ENCODE results near the gene GRAMD2B. TPM values are rescaled to one million over a fixed set of nuclear protein-coding genes. Genes with fewer than 3 reads are reported as not detected.

The GRAMD2B gene
- total and polyA plus RNA-seq, 5 donors from 2014 or later: 6.5 to 16.8 (median 8.1) TPM

DNA sequence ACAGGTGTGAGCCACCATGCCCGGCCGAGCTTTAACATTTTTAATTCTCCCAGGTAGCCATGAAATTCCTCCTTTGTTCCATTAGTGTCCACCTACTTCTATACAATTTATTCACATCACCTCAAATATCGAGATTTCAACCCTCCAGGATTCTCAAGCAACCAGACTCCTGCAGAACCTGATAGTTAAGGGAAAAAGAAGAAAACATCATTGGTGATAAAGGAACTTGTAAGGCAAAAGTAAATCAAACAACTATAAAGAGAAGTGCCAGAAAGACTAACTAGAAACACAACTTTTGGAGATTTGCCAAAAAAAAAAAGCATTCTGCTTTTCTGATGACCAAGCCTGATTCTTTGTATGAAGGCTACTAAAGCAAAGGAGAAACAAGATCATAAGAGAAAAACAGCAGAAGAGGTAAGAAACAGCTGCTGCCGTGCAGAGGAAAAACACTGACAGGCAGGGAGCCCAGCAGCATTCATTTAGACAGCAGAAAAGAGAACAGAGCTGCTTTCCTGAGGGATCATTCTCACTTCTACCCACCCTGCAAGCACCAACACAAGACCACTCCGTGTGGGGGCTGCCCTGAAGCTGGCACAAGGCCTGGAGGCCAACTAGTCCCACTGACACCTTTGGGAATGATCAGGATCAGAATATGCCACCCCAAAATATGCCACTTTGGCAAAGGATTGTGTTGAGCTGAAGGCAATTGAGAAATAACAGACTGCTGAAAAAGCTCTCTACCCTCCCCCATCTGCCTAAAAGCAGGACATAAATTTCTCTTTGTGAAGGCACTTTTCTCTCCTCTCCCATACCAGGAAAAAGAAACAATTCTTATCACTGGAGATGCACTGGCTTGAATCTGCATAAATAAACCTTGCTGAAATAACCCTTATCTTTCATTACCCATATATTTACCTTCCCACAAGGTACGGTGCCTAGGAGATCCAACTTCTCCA lies 96.7 kb downstream of the GRAMD2B start:
- Mint-ChIP-seq H3K27me3 (peaks cover 18% of the 10 kb centered on the region), H3K4me3 (no peak overlapping the region), H3K9me3 (peaks cover 0 to 1% (median 0%) of the 10 kb centered on the region in 7 donors), H3K4me1 (no peaks in the 10 kb centered on the region), H3K36me3 (no peaks in the 10 kb centered on the region), H3K27ac (no peak overlapping the region)
- ATAC-seq (ENCODE audit: low read depth in 2 of 2): no peak
- H3K36me3 ChIP-seq (ENCODE audit: control insufficient read depth, insufficient read depth, low read length): no peaks in the 10 kb centered on the region
- H3K27ac ChIP-seq (ENCODE audit: insufficient read depth, low read length, poor library complexity, severe bottlenecking): no peak overlapping the region
- H3K4me3 ChIP-seq (ENCODE audit: low read depth, low read length): no peak overlapping the region
- no peaks in the 10 kb centered on the region for H3K4me1 ChIP-seq (ENCODE audit: control insufficient read depth, insufficient read depth, low read length, poor library complexity, severe bottlenecking)
- no peaks in the 10 kb centered on the region for H3K9me3 ChIP-seq (ENCODE audit: control insufficient read depth in 2 of 2, low read length in 2 of 2)
- no peak for DNase-seq
- H3K27me3 ChIP-seq (ENCODE audit: control insufficient read depth, insufficient read depth, low read length): no peaks in the 10 kb centered on the region

- H3K27ac Mint-ChIP-seq: no peak overlapping the region
- no peak for ATAC-seq (ENCODE audit: low read depth in 2 of 2)
- H3K9me3 ChIP-seq (ENCODE audit: control insufficient read depth in 2 of 2, low read length in 2 of 2): no peaks in the 10 kb centered on the region
These were observed 97.4 kb downstream of the GRAMD2B start for GRCh38 chr5:126520593-126520953.

GRCh38 chr5:126521130-126521529 lies 97.9 kb downstream of the GRAMD2B start:
- no peaks in the 10 kb centered on the region for H3K36me3 ChIP-seq (ENCODE audit: control insufficient read depth, insufficient read depth, low read length)
- H3K36me3 Mint-ChIP-seq: no peaks in the 10 kb centered on the region
- peaks cover 0 to 3% (median 0%) of the 10 kb centered on the region in 7 donors for H3K9me3 Mint-ChIP-seq
- no peak overlapping the region for H3K27ac ChIP-seq (ENCODE audit: insufficient read depth, low read length, poor library complexity, severe bottlenecking)
- H3K4me1 ChIP-seq (ENCODE audit: control insufficient read depth, insufficient read depth, low read length, poor library complexity, severe bottlenecking): no peaks in the 10 kb centered on the region
- no peak for DNase-seq
- no peak overlapping the region for H3K4me3 ChIP-seq (ENCODE audit: low read depth, low read length)
- no peaks in the 10 kb centered on the region for H3K9me3 ChIP-seq (ENCODE audit: control insufficient read depth in 2 of 2, low read length in 2 of 2)
- H3K27me3 ChIP-seq (ENCODE audit: control insufficient read depth, insufficient read depth, low read length): no peaks in the 10 kb centered on the region
- no peak overlapping the region for H3K4me3 Mint-ChIP-seq
- H3K27me3 Mint-ChIP-seq: peaks cover 14% of the 10 kb centered on the region
- H3K4me1 Mint-ChIP-seq: no peaks in the 10 kb centered on the region
- H3K27ac Mint-ChIP-seq: peak overlapping the region in 1 of 3 donors; percentile 76
- no peak for ATAC-seq (ENCODE audit: low read depth in 2 of 2)

More at GRCh38 chr5:126520593-126520953, 97.4 kb downstream of the GRAMD2B start:
- Histone ChIP-seq H3K27me3 (ENCODE audit: control insufficient read depth, insufficient read depth, low read length) (no peaks in the 10 kb centered on the region), H3K4me1 (ENCODE audit: control insufficient read depth, insufficient read depth, low read length, poor library complexity, severe bottlenecking) (no peaks in the 10 kb centered on the region), H3K27ac (ENCODE audit: insufficient read depth, low read length, poor library complexity, severe bottlenecking) (no peak overlapping the region), H3K36me3 (ENCODE audit: control insufficient read depth, insufficient read depth, low read length) (no peaks in the 10 kb centered on the region), H3K4me3 (ENCODE audit: low read depth, low read length) (no peak overlapping the region)
- Mint-ChIP-seq H3K27me3 (peaks cover 15% of the 10 kb centered on the region), H3K9me3 (peaks cover 0 to 3% (median 0%) of the 10 kb centered on the region in 7 donors), H3K4me3 (no peak overlapping the region), H3K36me3 (no peaks in the 10 kb centered on the region), H3K4me1 (no peaks in the 10 kb centered on the region)
- no peak for DNase-seq

DNA sequence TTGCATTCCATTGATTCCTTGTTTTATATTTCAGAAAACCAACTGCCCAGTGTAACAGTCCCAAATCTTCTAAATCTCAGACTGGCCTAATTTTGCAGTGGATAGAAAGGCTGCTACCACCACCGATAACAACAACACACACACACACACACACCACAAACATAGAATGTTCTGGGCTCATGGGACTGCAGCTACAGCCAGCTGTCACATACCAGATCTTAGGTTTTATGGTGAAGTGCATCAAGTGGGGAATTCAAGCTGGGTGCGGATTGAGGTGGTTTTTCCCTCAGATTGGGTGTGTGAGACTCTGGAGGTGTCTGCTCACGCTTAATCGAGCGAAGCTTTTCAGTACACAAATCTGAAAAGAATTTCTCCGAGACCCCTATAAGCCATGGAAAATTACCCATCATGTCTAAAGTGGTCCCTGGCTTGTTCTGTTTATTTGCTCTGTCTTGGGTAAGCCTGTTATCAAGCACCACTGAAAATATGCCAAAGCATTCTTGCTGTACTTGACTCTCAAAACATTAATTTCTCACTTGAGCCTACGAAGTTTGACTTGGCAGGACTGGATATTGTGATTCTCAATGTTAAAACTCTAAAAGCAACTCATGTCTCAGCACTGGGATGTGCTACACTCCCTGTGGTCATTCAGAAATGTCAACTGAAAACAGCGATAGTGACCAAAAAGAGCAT lies 100.8 kb downstream of the GRAMD2B start:
- Histone ChIP-seq H3K4me1 (ENCODE audit: control insufficient read depth, insufficient read depth, low read length, poor library complexity, severe bottlenecking) (no peaks in the 10 kb centered on the region), H3K4me3 (ENCODE audit: low read depth, low read length) (no peak overlapping the region), H3K36me3 (ENCODE audit: control insufficient read depth, insufficient read depth, low read length) (no peaks in the 10 kb centered on the region), H3K9me3 (ENCODE audit: control insufficient read depth in 2 of 2, low read length in 2 of 2) (no peaks in the 10 kb centered on the region), H3K27me3 (ENCODE audit: control insufficient read depth, insufficient read depth, low read length) (no peaks in the 10 kb centered on the region), H3K27ac (ENCODE audit: insufficient read depth, low read length, poor library complexity, severe bottlenecking) (no peak overlapping the region)
- Mint-ChIP-seq H3K36me3 (no peaks in the 10 kb centered on the region), H3K27ac (no peak overlapping the region), H3K4me3 (no peak overlapping the region), H3K9me3 (peaks cover 0 to 3% (median 0%) of the 10 kb centered on the region in 7 donors), H3K4me1 (no peaks in the 10 kb centered on the region), H3K27me3 (peaks cover 4% of the 10 kb centered on the region)
- no peak for ATAC-seq (ENCODE audit: low read depth in 2 of 2)
- no peak for DNase-seq

- H3K9me3 Mint-ChIP-seq: peaks cover 0 to 3% (median 0%) of the 10 kb centered on the region in 7 donors
- no peak for ATAC-seq (ENCODE audit: low read depth in 2 of 2)
These were observed 102.5 kb downstream of the GRAMD2B start for GRCh38 chr5:126525630-126526245.

DNA sequence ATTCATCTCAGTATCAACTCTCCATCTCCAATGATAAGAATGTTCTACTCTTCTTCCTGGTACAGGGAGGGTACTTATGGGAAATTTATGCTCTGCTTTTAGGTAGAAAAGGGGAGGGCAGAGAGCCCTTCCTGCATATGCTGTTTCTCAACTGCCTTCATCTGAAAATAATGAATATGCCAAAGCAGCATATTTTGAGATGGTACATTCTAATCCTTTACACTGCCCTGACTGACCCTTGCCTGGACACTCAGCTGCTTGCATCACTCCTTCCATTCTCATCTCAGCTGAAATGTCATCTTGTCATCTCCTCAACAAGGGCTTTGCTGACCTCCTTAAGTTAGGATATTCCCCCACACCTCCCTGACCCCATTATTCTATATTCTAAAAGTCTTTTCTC lies 103.3 kb downstream of the GRAMD2B start:
- Histone ChIP-seq H3K4me1 (ENCODE audit: control insufficient read depth, insufficient read depth, low read length, poor library complexity, severe bottlenecking) (no peaks in the 10 kb centered on the region), H3K36me3 (ENCODE audit: control insufficient read depth, insufficient read depth, low read length) (no peaks in the 10 kb centered on the region), H3K27ac (ENCODE audit: insufficient read depth, low read length, poor library complexity, severe bottlenecking) (no peak overlapping the region), H3K4me3 (ENCODE audit: low read depth, low read length) (no peak overlapping the region), H3K9me3 (ENCODE audit: control insufficient read depth in 2 of 2, low read length in 2 of 2) (no peaks in the 10 kb centered on the region), H3K27me3 (ENCODE audit: control insufficient read depth, insufficient read depth, low read length) (no peaks in the 10 kb centered on the region)
- Mint-ChIP-seq H3K4me3 (no peak overlapping the region), H3K36me3 (no peaks in the 10 kb centered on the region), H3K27ac (no peak overlapping the region), H3K4me1 (no peaks in the 10 kb centered on the region), H3K9me3 (peaks cover 0 to 3% (median 0%) of the 10 kb centered on the region in 7 donors), H3K27me3 (peaks cover 4% of the 10 kb centered on the region)
- no peak for ATAC-seq (ENCODE audit: low read depth in 2 of 2)
- DNase-seq: no peak

More at GRCh38 chr5:126525630-126526245, 102.5 kb downstream of the GRAMD2B start:
- H3K4me3 ChIP-seq (ENCODE audit: low read depth, low read length): no peak overlapping the region
- H3K36me3 Mint-ChIP-seq: no peaks in the 10 kb centered on the region
- no peak overlapping the region for H3K27ac ChIP-seq (ENCODE audit: insufficient read depth, low read length, poor library complexity, severe bottlenecking)
- H3K4me1 Mint-ChIP-seq: no peaks in the 10 kb centered on the region
- H3K9me3 ChIP-seq (ENCODE audit: control insufficient read depth in 2 of 2, low read length in 2 of 2): no peaks in the 10 kb centered on the region
- no peaks in the 10 kb centered on the region for H3K4me1 ChIP-seq (ENCODE audit: control insufficient read depth, insufficient read depth, low read length, poor library complexity, severe bottlenecking)
- no peak overlapping the region for H3K27ac Mint-ChIP-seq
- no peak overlapping the region for H3K4me3 Mint-ChIP-seq
- no peaks in the 10 kb centered on the region for H3K36me3 ChIP-seq (ENCODE audit: control insufficient read depth, insufficient read depth, low read length)
- H3K27me3 ChIP-seq (ENCODE audit: control insufficient read depth, insufficient read depth, low read length): no peaks in the 10 kb centered on the region
- peaks cover 4% of the 10 kb centered on the region for H3K27me3 Mint-ChIP-seq
- no peak for DNase-seq

DNA sequence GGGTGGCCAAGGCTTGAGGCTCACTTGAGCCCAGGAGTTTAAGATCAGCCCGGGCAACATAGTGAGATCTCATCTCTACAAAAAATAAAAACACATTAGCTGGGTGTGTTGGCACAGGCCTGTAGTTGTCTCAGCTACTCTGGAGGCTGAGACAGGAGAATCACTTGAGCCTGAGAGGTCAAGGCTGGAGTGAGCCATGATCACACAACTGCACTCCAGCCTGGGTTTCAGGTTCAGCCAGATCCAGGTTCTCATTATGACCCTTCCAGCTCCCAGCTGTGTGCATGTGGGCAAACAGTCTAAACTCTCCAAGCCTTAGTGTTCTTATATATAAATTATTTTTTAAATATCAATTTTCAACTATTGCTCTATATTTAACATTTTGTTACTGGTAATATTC lies 103.9 kb downstream of the GRAMD2B start:
- no peaks in the 10 kb centered on the region for H3K9me3 ChIP-seq (ENCODE audit: control insufficient read depth in 2 of 2, low read length in 2 of 2)
- H3K36me3 Mint-ChIP-seq: no peaks in the 10 kb centered on the region
- DNase-seq: no peak
- peaks cover 4% of the 10 kb centered on the region for H3K27me3 Mint-ChIP-seq
- no peak overlapping the region for H3K4me3 Mint-ChIP-seq
- H3K27ac Mint-ChIP-seq: no peak overlapping the region
- H3K4me1 Mint-ChIP-seq: peaks cover 0 to 4% (median 0%) of the 10 kb centered on the region in 4 donors
- no peak for ATAC-seq (ENCODE audit: low read depth in 2 of 2)
- H3K4me1 ChIP-seq (ENCODE audit: control insufficient read depth, insufficient read depth, low read length, poor library complexity, severe bottlenecking): no peaks in the 10 kb centered on the region
- H3K27me3 ChIP-seq (ENCODE audit: control insufficient read depth, insufficient read depth, low read length): no peaks in the 10 kb centered on the region
- H3K4me3 ChIP-seq (ENCODE audit: low read depth, low read length): no peak overlapping the region
- H3K27ac ChIP-seq (ENCODE audit: insufficient read depth, low read length, poor library complexity, severe bottlenecking): no peak overlapping the region
- peaks cover 0 to 3% (median 0%) of the 10 kb centered on the region in 7 donors for H3K9me3 Mint-ChIP-seq
- H3K36me3 ChIP-seq (ENCODE audit: control insufficient read depth, insufficient read depth, low read length): no peaks in the 10 kb centered on the region

Data from CD4-positive, CD25-positive, alpha-beta regulatory T cell (primary cell).